K562 (cell line): ENCODE results near the gene AKT1S1. TPM values are rescaled to one million over a fixed set of nuclear protein-coding genes. Genes with fewer than 3 reads are reported as not detected.

Source experiments
- ATAC-seq: fragments of 200-7000 bp; cut with Tn5 transposase; 3 replicates; pipeline ENCODE4 v1.9.1; 2020; ENCODE audit warnings: moderate library complexity
- BruUV-seq: library from RNA; stranded (reverse); fragments of 400-500 nt; replicated peaks from 2 replicates; lab custom pipeline; 2021; lab: Mats Ljungman, UMichigan
- CTCF ChIA-PET: fragments of 300-600 bp; formaldehyde crosslinking; extraction: SDS; loops from one replicate; lab custom pipeline; 2021; ENCODE audit warnings: low intra/inter-chr PET ratio; lab: Yijun Ruan, JAX
- POLR2A ChIA-PET: fragments of 300-600, 350-650 bp; sonication (Branson Sonifier 250); formaldehyde crosslinking; extraction: SDS; loops from one replicate; lab custom pipeline; 2021; ENCODE audit warnings: antibody characterized with exemption, inconsistent platforms; lab: Yijun Ruan, JAX
- DNase-seq, 4 experiments: peaks; one replicate each; pipeline versions ENCODE4 v3.0.0 to v3.0.0-alpha.2; 2011 to 2018; ENCODE audit warnings: low spot score in 3 of 4, mixed read lengths in 3 of 4; ENCODE audit errors: extremely low read depth in 1 of 4
- FAIRE-seq: peaks from 2 replicates; lab custom pipeline; 2011; peaks lifted over from hg19 to GRCh38; lab: Jason Lieb, UNC
- H2AFZ ChIP-seq: 2 replicates; pipeline ENCODE4 v1.6.0; 2011; ENCODE audit warnings: low read depth, low read length, control low read depth, inconsistent platforms
- H3K27ac ChIP-seq: fragments of 200-600 bp; 3 replicates; pipeline ENCODE4 v1.8.0; 2011; ENCODE audit warnings: low read depth, mild to moderate bottlenecking, control low read depth, inconsistent platforms, low read length, moderate library complexity, mixed read lengths; ENCODE audit errors: extremely low read depth
- H3K27me3 ChIP-seq, 2 experiments: fragments of 300-600 bp in 1 of 2; 2 replicates in 1 of 2; 3 replicates in 1 of 2; pipeline versions ENCODE4 v1.6.0 to v1.8.0; 2011; ENCODE audit warnings: inconsistent platforms in 2 of 2, low read length in 2 of 2, mild to moderate bottlenecking in 1 of 2, mixed read lengths in 1 of 2, moderate library complexity in 1 of 2; ENCODE audit not compliant: control insufficient read depth in 2 of 2, insufficient read depth in 2 of 2
- H3K36me3 ChIP-seq: fragments of 300-600 bp; 3 replicates; pipeline ENCODE4 v1.8.0; 2011; ENCODE audit warnings: mild to moderate bottlenecking, low read length, inconsistent platforms; ENCODE audit not compliant: control insufficient read depth, insufficient read depth
- H3K4me1 ChIP-seq, 2 experiments: fragments of 200-600 bp in 1 of 2; replicated peaks in 1 of 2; 2 replicates in 1 of 2; 3 replicates in 1 of 2; pipeline versions ENCODE4 v1.5.1 to v1.8.0; 2011; ENCODE audit warnings: inconsistent platforms in 2 of 2, low read length in 2 of 2, mild to moderate bottlenecking in 1 of 2, mixed read lengths in 1 of 2, moderate library complexity in 1 of 2; ENCODE audit not compliant: control insufficient read depth in 2 of 2, insufficient read depth in 2 of 2
- H3K4me2 ChIP-seq: 2 replicates; pipeline ENCODE4 v1.6.1; 2011; ENCODE audit warnings: low read length, control low read depth, inconsistent platforms, mixed read lengths; ENCODE audit not compliant: insufficient read depth
- H3K4me3 ChIP-seq: fragments of 200-600 bp; sonication (generic), shearing (Covaris generic); 2 replicates; pipeline ENCODE4 v1.5.1; 2016; ENCODE audit warnings: control low read depth, inconsistent platforms
- H3K79me2 ChIP-seq: fragments of 200-600 bp; 3 replicates; pipeline ENCODE4 v1.8.0; 2011; ENCODE audit warnings: low read length, inconsistent platforms; ENCODE audit not compliant: control insufficient read depth, insufficient read depth
- H3K9ac ChIP-seq, 2 experiments: 2 replicates each; pipeline versions ENCODE4 v1.6.0 to v1.6.1; 2011; ENCODE audit warnings: low read depth in 2 of 2, low read length in 2 of 2, control low read depth in 1 of 2, inconsistent platforms in 1 of 2, mild to moderate bottlenecking in 1 of 2, mixed read lengths in 1 of 2; ENCODE audit not compliant: insufficient read depth in 1 of 2
- H3K9me1 ChIP-seq: one replicate; pipeline ENCODE4 v1.6.0; 2011; ENCODE audit warnings: inconsistent platforms, mild to moderate bottlenecking, low read length, moderate library complexity; ENCODE audit not compliant: control insufficient read depth, insufficient read depth
- H3K9me3 ChIP-seq: replicated peaks from 2 replicates; pipeline ENCODE4 v1.5.1; 2011; ENCODE audit warnings: low read depth, low read length, inconsistent platforms; ENCODE audit not compliant: control insufficient read depth, insufficient read depth
- H4K20me1 ChIP-seq: replicated peaks from 2 replicates; pipeline ENCODE4 v1.6.1; 2011; ENCODE audit warnings: low read length, inconsistent platforms, mixed read lengths; ENCODE audit not compliant: control insufficient read depth, insufficient read depth
- CREM ChIP-seq: IDR thresholded peaks from 2 replicates; pipeline ENCODE4 v1.6.1; 2014; ENCODE audit warnings: antibody characterized with exemption, low read depth
- FOXK1 ChIP-seq: sonication (generic); formaldehyde crosslinking; IDR thresholded peaks from 2 replicates; pipeline ENCODE4 v1.8.0; 2022; ENCODE audit warnings: missing genetic modification reagents, mild to moderate bottlenecking, borderline replicate concordance
- GATA2 ChIP-seq: sonication (generic); formaldehyde crosslinking; IDR thresholded peaks from 2 replicates; pipeline ENCODE4 v1.4.0; 2020; ENCODE audit warnings: mild to moderate bottlenecking, missing genetic modification reagents
- PHB ChIP-seq: fragments of 250-450 bp; sonication (Bioruptor Pico); IDR thresholded peaks from 2 replicates; pipeline ENCODE4 v1.5.0; 2021
- RB1 ChIP-seq: fragments of 450-650 bp; IDR thresholded peaks from 2 replicates; pipeline ENCODE4 v1.6.1; 2017; ENCODE audit warnings: low read depth, mild to moderate bottlenecking
- SIX5 ChIP-seq, 2 experiments: IDR thresholded peaks; 2 replicates each; pipeline ENCODE4 v1.6.1; 2011; ENCODE audit warnings: low read length in 2 of 2, borderline replicate concordance in 1 of 2, low read depth in 1 of 2, mild to moderate bottlenecking in 1 of 2, moderate library complexity in 1 of 2; ENCODE audit not compliant: insufficient read depth in 1 of 2
- SMAD2 ChIP-seq: fragments of 150-350 bp; IDR thresholded peaks from 2 replicates; pipeline ENCODE4 v1.6.1; 2014; ENCODE audit warnings: low read depth, mild to moderate bottlenecking, low read length
- SMARCA4 ChIP-seq: fragments of 450-650 bp; IDR thresholded peaks from 2 replicates; pipeline ENCODE4 v1.6.1; 2016
- XRCC5 ChIP-seq: fragments of 200-400 bp; formaldehyde crosslinking; IDR thresholded peaks from 2 replicates; pipeline ENCODE4 v1.6.1; 2017; ENCODE audit warnings: low read depth, mild to moderate bottlenecking, low read length
- ZNF184 ChIP-seq: sonication (generic); formaldehyde crosslinking; IDR thresholded peaks from 2 replicates; pipeline ENCODE4 v1.5.0; 2020; ENCODE audit warnings: missing genetic modification reagents
- WGBS: fragments of 100-300 bp; shearing (Covaris generic); methylation state at CpG from one replicate; pipeline ENCODE4 v1.1.6; 2016; ENCODE audit warnings: low coverage, mixed read lengths; ENCODE audit not compliant: insufficient coverage; ENCODE audit errors: missing lambda C conversion rate; 5-methylcytosine and 5-hydroxymethylcytosine counted together
- in situ Hi-C: fragments of 300-500 bp; cut with MboI; formaldehyde crosslinking; loops from 4 replicates; pipeline ENCODE4 v1.15.0; 2018; ENCODE audit warnings: inconsistent platforms, mixed read lengths
- intact Hi-C: fragments of 100-400 bp; cut with micrococcal nuclease; formaldehyde crosslinking; loops from 2 replicates; pipeline ENCODE4 v1.14.2; 2022
- polyA plus RNA-seq, 8 experiments: library from polyadenylated mRNA; depleted of rRNA in 4 of 8; stranded (reverse) in 5 of 8; unstranded in 3 of 8; fragments of >200 nt; fragmentation: Nextera tagmentation in 2 of 8; fragmentation: Illumina TruSeq in 1 of 8; extraction: Ambion mirVana in 2 of 8; extraction: Trizol in 1 of 8; gene quantifications; 2 replicates each; pipeline versions ENCODE4 v1.2.1 to v1.2.3, GENCODE V29; 2011 to 2014; ENCODE audit warnings: inconsistent platforms in 1 of 8, missing spikeins in 1 of 8
- total RNA-seq, 7 experiments: library from RNA; depleted of rRNA in 6 of 7; stranded (reverse); fragments of >200 nt in 6 of 7; fragmentation: Illumina TruSeq in 2 of 7; extraction: Trizol in 2 of 7; gene quantifications; 2 replicates each; pipeline versions ENCODE4 v1.2.1 to v1.2.3, GENCODE V29; 2011 to 2021; ENCODE audit warnings: low replicate concordance in 1 of 7
- TF ChIP-seq, protein P1 (sequence below): fragments of 250-450 bp; sonication (Bioruptor Pico); IDR thresholded peaks from 2 replicates; pipeline ENCODE4 v1.8.0; 2022; ENCODE audit warnings: moderate library complexity, mild to moderate bottlenecking, inconsistent platforms
- TF ChIP-seq, protein P2 (sequence below): fragments of 200-800 bp; sonication (Bioruptor generic); IDR thresholded peaks from 2 replicates; pipeline ENCODE4 v1.6.1; 2017; ENCODE audit warnings: missing genetic modification characterization, missing compliant biosample characterization
- TF ChIP-seq, protein P3 (sequence below), 2 experiments: fragments of 200-800 bp in 1 of 2; sonication (Bioruptor generic) in 1 of 2; sonication (generic) in 1 of 2; formaldehyde crosslinking in 1 of 2; IDR thresholded peaks in 1 of 2; conservative IDR thresholded peaks in 1 of 2; 2 replicates each; pipeline versions ENCODE4 v1.5.0 to v1.6.1; 2016 to 2020; ENCODE audit warnings: missing compliant biosample characterization in 1 of 2, missing genetic modification characterization in 1 of 2, missing genetic modification reagents in 1 of 2

Gene AKT1S1
- total and polyA plus RNA-seq, 9 of the 15 experiments (the other 6 are each of a cell fraction or from before 2014, with no cell fraction given): 1.2 to 50.3 (median 17.1) TPM

DNA sequence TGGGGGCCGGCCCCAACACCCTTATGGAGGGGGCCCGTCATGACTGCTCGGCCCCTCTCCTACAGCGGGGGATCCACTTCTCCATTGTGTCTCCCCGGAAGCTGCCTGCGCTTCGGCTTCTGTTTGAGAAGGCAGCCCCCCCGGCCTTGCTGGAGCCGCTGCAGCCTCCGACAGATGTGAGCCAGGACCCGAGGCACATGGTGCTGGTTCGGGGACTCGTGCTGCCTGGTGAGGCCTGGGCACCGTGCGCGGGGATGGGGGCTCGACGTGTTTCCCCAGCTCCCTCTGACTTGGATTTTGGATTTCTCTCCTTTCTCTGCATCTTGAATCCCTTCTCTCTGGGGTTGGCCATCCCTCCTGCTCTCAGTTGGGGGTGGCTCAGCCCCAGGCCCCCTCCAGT lies 47.4 kb downstream of the AKT1S1 start:
- Histone ChIP-seq H3K9me3 (no peaks in the 10 kb centered on the region), H3K4me2 (no peak overlapping the region), H3K27ac (no peak overlapping the region), H3K9ac (no peak overlapping the region), H3K27me3 (no peaks in the 10 kb centered on the region), H3K4me3 (no peak overlapping the region), H3K36me3 (peaks cover 79% of the 10 kb centered on the region; the same call in 2 of the 3 replicates), H2AFZ (no peak overlapping the region), H3K4me1 (peaks cover 0 to 16% of the 10 kb centered on the region in 2 experiments; a peak in 2 of 5 replicates), H3K9me1 (no peaks in the 10 kb centered on the region), H4K20me1 (no peaks in the 10 kb centered on the region), H3K79me2 (peaks cover 7% of the 10 kb centered on the region; the same call in 1 of the 3 replicates)
- no TSS peak for BruUV-seq
- in situ Hi-C loops (no loop called here), intact Hi-C loops (no loop called here)
- ChIA-PET CTCF (no interaction called here), POLR2A (interaction anchor here (1.4 to 2.1 kb wide), 2 partner anchors 11 to 21 kb away, joined by 5 to 7 read pairs; partner anchors contain the start of gene PTOV1)
- ATAC-seq: no peak
- TF ChIP-seq, protein P1, sequence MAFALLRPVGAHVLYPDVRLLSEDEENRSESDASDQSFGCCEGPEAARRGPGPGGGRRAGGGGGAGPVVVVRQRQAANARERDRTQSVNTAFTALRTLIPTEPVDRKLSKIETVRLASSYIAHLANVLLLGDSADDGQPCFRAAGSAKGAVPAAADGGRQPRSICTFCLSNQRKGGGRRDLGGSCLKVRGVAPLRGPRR (CRISPR knock-in tag): no peak
- TF ChIP-seq PHB (CRISPR knock-in tag) (no peak), SIX5 (IDR thresholded peaks at IDR 0.05; ENCODE audit: borderline replicate concordance in 1 of 2, insufficient read depth in 1 of 2, low read depth in 1 of 2, low read length in 2 of 2) (no peak)
- no peak for FAIRE-seq
- WGBS: 89% methylated on average over 16 of the region's 18 CpGs
- DNase-seq: no peak

DNA sequence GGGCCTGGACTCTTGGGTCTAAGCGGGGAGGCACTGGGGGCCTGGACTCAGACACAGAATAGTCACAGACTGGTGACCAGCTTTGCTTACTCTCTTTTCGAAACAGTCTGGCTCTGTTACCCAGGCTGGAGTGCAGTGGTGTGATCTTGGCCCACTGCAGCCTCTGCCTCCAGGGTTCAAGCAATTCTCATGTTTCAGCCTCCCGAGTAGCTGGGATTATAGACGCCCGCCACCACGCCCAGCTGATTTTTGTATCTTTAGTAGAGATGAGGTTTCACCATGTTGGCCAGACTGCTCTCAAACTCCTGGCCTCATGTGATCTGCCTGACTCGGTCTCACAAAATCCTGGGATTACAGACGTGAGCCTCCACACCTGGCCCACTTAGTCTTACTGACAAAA lies 48.0 kb downstream of the AKT1S1 start:
- Histone ChIP-seq H3K9me3 (no peaks in the 10 kb centered on the region), H3K36me3 (peaks cover 78% of the 10 kb centered on the region; the same call in 2 of the 3 replicates), H3K4me3 (no peak overlapping the region), H3K79me2 (peaks cover 10% of the 10 kb centered on the region; the same call in 2 of the 3 replicates), H3K9me1 (no peaks in the 10 kb centered on the region), H3K9ac (no peak overlapping the region), H3K4me1 (peaks cover 0 to 16% of the 10 kb centered on the region in 2 experiments; a peak in 2 of 5 replicates), H4K20me1 (no peaks in the 10 kb centered on the region), H2AFZ (no peak overlapping the region), H3K4me2 (no peak overlapping the region), H3K27ac (no peak overlapping the region), H3K27me3 (no peaks in the 10 kb centered on the region)
- intact Hi-C loops: no loop called here
- ChIA-PET CTCF (no interaction called here), POLR2A (interaction anchor here (2.1 kb wide), 1 partner anchor 21 kb away, joined by 5 read pairs; the partner anchor contains the start of gene PTOV1)
- no peak for ATAC-seq
- 89% methylated on average over 8 of the region's 8 CpGs for WGBS
- DNase-seq: no peak
- no peak for FAIRE-seq
- BruUV-seq: no TSS peak
- in situ Hi-C loops: no loop called here
- no peak for TF ChIP-seq XRCC5
- TF ChIP-seq, protein P2, sequence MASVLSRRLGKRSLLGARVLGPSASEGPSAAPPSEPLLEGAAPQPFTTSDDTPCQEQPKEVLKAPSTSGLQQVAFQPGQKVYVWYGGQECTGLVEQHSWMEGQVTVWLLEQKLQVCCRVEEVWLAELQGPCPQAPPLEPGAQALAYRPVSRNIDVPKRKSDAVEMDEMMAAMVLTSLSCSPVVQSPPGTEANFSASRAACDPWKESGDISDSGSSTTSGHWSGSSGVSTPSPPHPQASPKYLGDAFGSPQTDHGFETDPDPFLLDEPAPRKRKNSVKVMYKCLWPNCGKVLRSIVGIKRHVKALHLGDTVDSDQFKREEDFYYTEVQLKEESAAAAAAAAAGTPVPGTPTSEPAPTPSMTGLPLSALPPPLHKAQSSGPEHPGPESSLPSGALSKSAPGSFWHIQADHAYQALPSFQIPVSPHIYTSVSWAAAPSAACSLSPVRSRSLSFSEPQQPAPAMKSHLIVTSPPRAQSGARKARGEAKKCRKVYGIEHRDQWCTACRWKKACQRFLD (CRISPR knock-in tag): no peak
- no peak for TF ChIP-seq PHB (CRISPR knock-in tag)
- TF ChIP-seq SMARCA4: no peak
- TF ChIP-seq, protein P3, sequence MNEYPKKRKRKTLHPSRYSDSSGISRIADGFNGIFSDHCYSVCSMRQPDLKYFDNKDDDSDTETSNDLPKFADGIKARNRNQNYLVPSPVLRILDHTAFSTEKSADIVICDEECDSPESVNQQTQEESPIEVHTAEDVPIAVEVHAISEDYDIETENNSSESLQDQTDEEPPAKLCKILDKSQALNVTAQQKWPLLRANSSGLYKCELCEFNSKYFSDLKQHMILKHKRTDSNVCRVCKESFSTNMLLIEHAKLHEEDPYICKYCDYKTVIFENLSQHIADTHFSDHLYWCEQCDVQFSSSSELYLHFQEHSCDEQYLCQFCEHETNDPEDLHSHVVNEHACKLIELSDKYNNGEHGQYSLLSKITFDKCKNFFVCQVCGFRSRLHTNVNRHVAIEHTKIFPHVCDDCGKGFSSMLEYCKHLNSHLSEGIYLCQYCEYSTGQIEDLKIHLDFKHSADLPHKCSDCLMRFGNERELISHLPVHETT (CRISPR knock-in tag; conservative IDR thresholded peaks at IDR 0.05 in 1 of 2, IDR thresholded peaks at IDR 0.05 in 1 of 2): no peak
- no peak for TF ChIP-seq GATA2 (CRISPR knock-in tag)
- no peak for TF ChIP-seq FOXK1 (CRISPR knock-in tag)
- no peak for TF ChIP-seq CREM
- no peak for TF ChIP-seq RB1
- TF ChIP-seq ZNF184 (CRISPR knock-in tag): no peak
- no peak for TF ChIP-seq SMAD2
